Measurements from ENCODE around the gene EDDM3A. TPM values are rescaled to one million over a fixed set of nuclear protein-coding genes. Genes with fewer than 3 reads are reported as not detected.
"Not testable (repeated sequence)": the region's sequence is repeated elsewhere in the genome, so short reads cannot be mapped to it uniquely, and the experiment has no call there.

Gene EDDM3A
- total and polyA plus RNA-seq, 2 experiments from 2014 or later = not detected

DNA sequence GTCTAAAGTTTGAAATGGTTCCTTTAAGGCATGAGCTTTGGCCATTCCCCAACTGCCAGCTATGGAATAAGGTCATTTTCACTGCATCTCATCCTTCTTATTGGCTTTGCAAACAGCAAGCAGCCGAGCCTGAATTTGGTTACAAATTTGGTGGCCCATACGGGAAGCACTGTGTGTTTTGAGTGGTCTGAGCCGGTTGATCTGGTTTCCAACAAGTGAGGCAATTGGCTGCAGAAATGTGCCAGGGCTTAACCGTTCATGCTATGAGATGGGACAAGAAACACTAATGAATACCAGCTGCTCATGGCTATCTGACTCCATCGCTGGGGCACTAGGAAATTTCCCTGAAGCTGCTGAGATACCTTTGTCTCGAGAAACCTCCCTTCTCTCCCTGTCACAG lies 9.3 kb downstream of the EDDM3A start:
- H3K27ac ChIP-seq (ENCODE audit: low read depth) = no peak overlapping the region
- Mint-ChIP-seq H3K27me3 (ENCODE audit: insufficient read depth, low read depth, poor library complexity) (peaks cover 3% of the 10 kb centered on the region), H3K4me3 (no peak overlapping the region), H3K4me1 (peaks cover 18% of the 10 kb centered on the region), H3K27ac (no peak overlapping the region), H3K9me3 (peaks cover 38% of the 10 kb centered on the region), H3K36me3 (ENCODE audit: low read depth) (peaks cover 30% of the 10 kb centered on the region)
- 0 out of 2 replicates have a peak, but pooled peaks cover 9% of the 10 kb centered on the region for H3K9me2 ChIP-seq (ENCODE audit: insufficient read depth)
- 0 out of 2 replicates have a peak, but pooled peaks cover 5% of the 10 kb centered on the region for H3K4me1 ChIP-seq (ENCODE audit: insufficient read depth)
- no peak overlapping the region for H2AFZ ChIP-seq
- no peaks in the 10 kb centered on the region for H3F3A ChIP-seq (replicated peaks; ENCODE audit: low read depth)
- H4K20me1 ChIP-seq (replicated peaks; ENCODE audit: insufficient read depth) = no peaks in the 10 kb centered on the region
- H3K4me2 ChIP-seq = no peak overlapping the region
- H3K4me3 ChIP-seq = no peak overlapping the region
- no peaks in the 10 kb centered on the region for H3K27me3 ChIP-seq (ENCODE audit: insufficient read depth)
- peaks cover 7% of the 10 kb centered on the region for H3K36me3 ChIP-seq (ENCODE audit: insufficient read depth)
- ATAC-seq (no peak), DNase-seq (ENCODE audit: low spot score) (no peak)
- TF ChIP-seq, protein P1, sequence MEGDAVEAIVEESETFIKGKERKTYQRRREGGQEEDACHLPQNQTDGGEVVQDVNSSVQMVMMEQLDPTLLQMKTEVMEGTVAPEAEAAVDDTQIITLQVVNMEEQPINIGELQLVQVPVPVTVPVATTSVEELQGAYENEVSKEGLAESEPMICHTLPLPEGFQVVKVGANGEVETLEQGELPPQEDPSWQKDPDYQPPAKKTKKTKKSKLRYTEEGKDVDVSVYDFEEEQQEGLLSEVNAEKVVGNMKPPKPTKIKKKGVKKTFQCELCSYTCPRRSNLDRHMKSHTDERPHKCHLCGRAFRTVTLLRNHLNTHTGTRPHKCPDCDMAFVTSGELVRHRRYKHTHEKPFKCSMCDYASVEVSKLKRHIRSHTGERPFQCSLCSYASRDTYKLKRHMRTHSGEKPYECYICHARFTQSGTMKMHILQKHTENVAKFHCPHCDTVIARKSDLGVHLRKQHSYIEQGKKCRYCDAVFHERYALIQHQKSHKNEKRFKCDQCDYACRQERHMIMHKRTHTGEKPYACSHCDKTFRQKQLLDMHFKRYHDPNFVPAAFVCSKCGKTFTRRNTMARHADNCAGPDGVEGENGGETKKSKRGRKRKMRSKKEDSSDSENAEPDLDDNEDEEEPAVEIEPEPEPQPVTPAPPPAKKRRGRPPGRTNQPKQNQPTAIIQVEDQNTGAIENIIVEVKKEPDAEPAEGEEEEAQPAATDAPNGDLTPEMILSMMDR (conservative IDR thresholded peaks at IDR 0.05; ENCODE audit: low read depth in 2 of 2) = no peak
- no peak for TF ChIP-seq JUNB (IDR thresholded peaks at IDR 0.05; ENCODE audit: unreplicated experiment)
- no peak for TF ChIP-seq ZNF114 (CRISPR knock-in tag; IDR thresholded peaks at IDR 0.05)
- TF ChIP-seq, protein P2, sequence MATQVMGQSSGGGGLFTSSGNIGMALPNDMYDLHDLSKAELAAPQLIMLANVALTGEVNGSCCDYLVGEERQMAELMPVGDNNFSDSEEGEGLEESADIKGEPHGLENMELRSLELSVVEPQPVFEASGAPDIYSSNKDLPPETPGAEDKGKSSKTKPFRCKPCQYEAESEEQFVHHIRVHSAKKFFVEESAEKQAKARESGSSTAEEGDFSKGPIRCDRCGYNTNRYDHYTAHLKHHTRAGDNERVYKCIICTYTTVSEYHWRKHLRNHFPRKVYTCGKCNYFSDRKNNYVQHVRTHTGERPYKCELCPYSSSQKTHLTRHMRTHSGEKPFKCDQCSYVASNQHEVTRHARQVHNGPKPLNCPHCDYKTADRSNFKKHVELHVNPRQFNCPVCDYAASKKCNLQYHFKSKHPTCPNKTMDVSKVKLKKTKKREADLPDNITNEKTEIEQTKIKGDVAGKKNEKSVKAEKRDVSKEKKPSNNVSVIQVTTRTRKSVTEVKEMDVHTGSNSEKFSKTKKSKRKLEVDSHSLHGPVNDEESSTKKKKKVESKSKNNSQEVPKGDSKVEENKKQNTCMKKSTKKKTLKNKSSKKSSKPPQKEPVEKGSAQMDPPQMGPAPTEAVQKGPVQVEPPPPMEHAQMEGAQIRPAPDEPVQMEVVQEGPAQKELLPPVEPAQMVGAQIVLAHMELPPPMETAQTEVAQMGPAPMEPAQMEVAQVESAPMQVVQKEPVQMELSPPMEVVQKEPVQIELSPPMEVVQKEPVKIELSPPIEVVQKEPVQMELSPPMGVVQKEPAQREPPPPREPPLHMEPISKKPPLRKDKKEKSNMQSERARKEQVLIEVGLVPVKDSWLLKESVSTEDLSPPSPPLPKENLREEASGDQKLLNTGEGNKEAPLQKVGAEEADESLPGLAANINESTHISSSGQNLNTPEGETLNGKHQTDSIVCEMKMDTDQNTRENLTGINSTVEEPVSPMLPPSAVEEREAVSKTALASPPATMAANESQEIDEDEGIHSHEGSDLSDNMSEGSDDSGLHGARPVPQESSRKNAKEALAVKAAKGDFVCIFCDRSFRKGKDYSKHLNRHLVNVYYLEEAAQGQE (IDR thresholded peaks at IDR 0.05; ENCODE audit: unreplicated experiment) = no peak
- no peak for TF ChIP-seq CREB1 (CRISPR knock-in tag; IDR thresholded peaks at IDR 0.05; ENCODE audit: low read depth)
- no peak for TF ChIP-seq POLR2AphosphoS5 (IDR thresholded peaks at IDR 0.05; ENCODE audit: low read depth)
- TF ChIP-seq NANOG (IDR thresholded peaks at IDR 0.05; ENCODE audit: borderline replicate concordance) = no peak
- TF ChIP-seq EZH2phosphoT487 (IDR thresholded peaks at IDR 0.05; ENCODE audit: unreplicated experiment) = no peak
- TF ChIP-seq STAT1 (IDR thresholded peaks at IDR 0.05; ENCODE audit: unreplicated experiment) = no peak
- no peaks in the 10 kb centered on the region for H3K79me2 ChIP-seq (replicated peaks; ENCODE audit: insufficient read depth)

DNA sequence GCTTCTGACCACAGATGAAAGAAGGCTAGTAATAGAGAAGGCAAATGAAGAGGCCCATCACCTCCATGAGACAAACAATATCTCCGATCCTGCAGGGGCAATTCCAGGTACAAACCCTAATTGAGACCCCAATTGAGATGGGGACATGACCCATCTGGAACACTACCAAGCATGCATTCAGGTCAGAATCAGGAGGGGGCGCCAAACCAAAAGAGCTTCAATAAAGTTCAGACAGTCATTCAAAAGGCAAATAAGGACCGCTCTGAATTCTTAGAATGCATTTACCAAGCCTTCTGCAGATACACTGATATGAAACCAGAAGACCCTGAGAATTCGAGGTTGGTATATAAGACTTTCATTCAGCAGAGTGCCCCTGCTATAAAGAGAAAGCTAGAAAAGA lies 12.3 kb downstream of the EDDM3A start:
- H3K9me3 Mint-ChIP-seq = peaks cover 14% of the 10 kb centered on the region
- Histone ChIP-seq H3K9me2 (ENCODE audit: insufficient read depth) (peaks cover 14% of the 10 kb centered on the region), H3K79me2 (replicated peaks; ENCODE audit: insufficient read depth) (no peaks in the 10 kb centered on the region), H3F3A (replicated peaks; ENCODE audit: low read depth) (no peaks in the 10 kb centered on the region), H2AFZ (0 out of 2 replicates have a peak overlapping the region, but pooled peaks have one; percentile 58), H3K4me1 (ENCODE audit: insufficient read depth) (0 out of 2 replicates have a peak, but pooled peaks cover 5% of the 10 kb centered on the region), H4K20me1 (replicated peaks; ENCODE audit: insufficient read depth) (no peaks in the 10 kb centered on the region), H3K4me3 (no peak overlapping the region), H3K27me3 (ENCODE audit: insufficient read depth) (no peaks in the 10 kb centered on the region), H3K36me3 (ENCODE audit: insufficient read depth) (no peaks in the 10 kb centered on the region), H3K27ac (ENCODE audit: low read depth) (no peak overlapping the region), H3K4me2 (no peak overlapping the region)
- TF ChIP-seq ZNF114 (CRISPR knock-in tag; IDR thresholded peaks at IDR 0.05) (no peak), ZNF331 (CRISPR knock-in tag; IDR thresholded peaks at IDR 0.05; ENCODE audit: low read depth) (no peak), CREB1 (CRISPR knock-in tag; IDR thresholded peaks at IDR 0.05; ENCODE audit: low read depth) (no peak), EZH2 (IDR thresholded peaks at IDR 0.05; ENCODE audit: low read depth, unreplicated experiment) (no peak)
- TF ChIP-seq, protein P1 (conservative IDR thresholded peaks at IDR 0.05; ENCODE audit: low read depth in 2 of 2) = peak; percentile 74
- no peak overlapping the region for H3K27ac Mint-ChIP-seq
- H3K27me3 Mint-ChIP-seq (ENCODE audit: insufficient read depth, low read depth, poor library complexity) = peaks cover 5% of the 10 kb centered on the region
- peak; percentile 75 for ATAC-seq
- peaks cover 9% of the 10 kb centered on the region for H3K36me3 Mint-ChIP-seq (ENCODE audit: low read depth)
- H3K4me1 Mint-ChIP-seq = peaks cover 23% of the 10 kb centered on the region
- DNase-seq (ENCODE audit: low spot score) = peak; percentile 68
- H3K4me3 Mint-ChIP-seq = no peak overlapping the region

DNA sequence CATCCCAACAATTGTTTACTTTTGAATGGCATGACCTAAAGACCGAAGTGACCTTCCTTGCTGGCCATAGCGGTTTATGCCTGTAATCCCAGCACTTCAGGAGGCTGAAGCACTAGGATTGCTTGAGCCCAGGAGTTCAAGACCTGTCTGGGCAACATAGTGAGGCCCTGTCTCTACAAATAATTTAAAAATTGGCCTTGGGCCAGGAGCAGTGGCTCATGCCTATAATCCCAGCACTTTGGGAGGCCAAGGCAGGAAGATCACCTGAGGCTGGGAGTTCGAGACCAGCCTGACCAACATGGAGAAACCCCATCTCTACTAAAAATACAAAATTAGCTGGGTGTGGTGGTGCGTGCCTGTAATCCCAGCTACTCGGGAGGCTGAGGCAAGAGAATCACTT lies 13.8 kb downstream of the EDDM3A start:
- peaks cover 23% of the 10 kb centered on the region for H3K4me1 Mint-ChIP-seq
- H2AFZ ChIP-seq; H3K4me3 Mint-ChIP-seq; H3F3A ChIP-seq (replicated peaks; ENCODE audit: low read depth); H3K4me2 ChIP-seq; H4K20me1 ChIP-seq (replicated peaks; ENCODE audit: insufficient read depth); H3K27me3 Mint-ChIP-seq (ENCODE audit: insufficient read depth, low read depth, poor library complexity); H3K79me2 ChIP-seq (replicated peaks; ENCODE audit: insufficient read depth); H3K9me3 Mint-ChIP-seq; H3K27ac Mint-ChIP-seq; H3K27ac ChIP-seq (ENCODE audit: low read depth); DNase-seq (ENCODE audit: low spot score); H3K36me3 Mint-ChIP-seq (ENCODE audit: low read depth); ATAC-seq; H3K27me3 ChIP-seq (ENCODE audit: insufficient read depth); H3K4me3 ChIP-seq; H3K36me3 ChIP-seq (ENCODE audit: insufficient read depth); H3K4me1 ChIP-seq (ENCODE audit: insufficient read depth): not testable (repeated sequence)
- peaks cover 17% of the 10 kb centered on the region for H3K9me2 ChIP-seq (ENCODE audit: insufficient read depth)
